Activated gamma-delta T cell treated with Interleukin-2 at 50 U/mL for 16 hours (primary cell): ENCODE measurements around the gene DAZAP1.
A peak's percentile ranks its signal among the peaks of the same experiment; 100 is the strongest.

ENCODE experiments used
- DNase-seq: peaks from one replicate; pipeline ENCODE4 v3.0.0-alpha.2; 2020

Gene DAZAP1

DNA sequence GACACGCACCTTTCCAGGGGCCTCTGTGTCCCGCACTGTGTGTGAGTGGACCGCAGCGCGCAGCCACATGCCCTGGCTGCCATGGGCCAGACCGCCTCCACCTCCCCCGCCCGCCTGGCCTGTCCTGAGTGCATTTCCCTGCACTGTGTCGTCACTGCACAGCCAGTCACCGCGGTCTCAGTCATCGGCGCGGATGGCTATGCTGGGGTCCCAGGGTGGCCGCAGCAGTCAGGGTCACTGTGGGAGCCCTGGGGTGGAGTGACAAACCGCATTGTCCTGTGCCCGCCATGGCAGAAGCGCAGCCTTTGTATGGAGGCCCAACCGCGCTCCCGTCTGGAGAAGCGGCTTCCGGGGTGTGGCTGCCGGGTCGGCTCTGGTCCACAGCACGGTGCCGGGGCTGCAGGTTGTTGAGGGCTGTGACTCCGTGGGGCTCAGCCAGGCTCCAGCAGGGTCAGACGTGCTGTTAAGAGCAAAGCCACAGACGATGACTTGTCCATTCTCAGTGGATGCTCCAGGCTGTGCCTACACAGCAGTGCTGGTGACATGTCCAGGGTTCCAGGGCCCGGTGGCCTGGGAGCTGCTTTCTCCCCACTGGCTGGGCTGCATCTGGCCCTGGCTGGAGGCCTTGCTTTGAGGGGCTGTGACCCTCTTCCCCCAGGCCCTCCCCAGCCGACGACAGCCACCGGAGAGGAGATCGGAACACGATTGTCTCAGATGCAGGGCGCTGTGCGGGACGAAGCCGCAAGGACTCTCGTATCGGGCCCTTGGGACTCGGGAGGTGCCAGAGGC is 30.0 kb upstream of the DAZAP1 start:
- no peak for DNase-seq

DNA sequence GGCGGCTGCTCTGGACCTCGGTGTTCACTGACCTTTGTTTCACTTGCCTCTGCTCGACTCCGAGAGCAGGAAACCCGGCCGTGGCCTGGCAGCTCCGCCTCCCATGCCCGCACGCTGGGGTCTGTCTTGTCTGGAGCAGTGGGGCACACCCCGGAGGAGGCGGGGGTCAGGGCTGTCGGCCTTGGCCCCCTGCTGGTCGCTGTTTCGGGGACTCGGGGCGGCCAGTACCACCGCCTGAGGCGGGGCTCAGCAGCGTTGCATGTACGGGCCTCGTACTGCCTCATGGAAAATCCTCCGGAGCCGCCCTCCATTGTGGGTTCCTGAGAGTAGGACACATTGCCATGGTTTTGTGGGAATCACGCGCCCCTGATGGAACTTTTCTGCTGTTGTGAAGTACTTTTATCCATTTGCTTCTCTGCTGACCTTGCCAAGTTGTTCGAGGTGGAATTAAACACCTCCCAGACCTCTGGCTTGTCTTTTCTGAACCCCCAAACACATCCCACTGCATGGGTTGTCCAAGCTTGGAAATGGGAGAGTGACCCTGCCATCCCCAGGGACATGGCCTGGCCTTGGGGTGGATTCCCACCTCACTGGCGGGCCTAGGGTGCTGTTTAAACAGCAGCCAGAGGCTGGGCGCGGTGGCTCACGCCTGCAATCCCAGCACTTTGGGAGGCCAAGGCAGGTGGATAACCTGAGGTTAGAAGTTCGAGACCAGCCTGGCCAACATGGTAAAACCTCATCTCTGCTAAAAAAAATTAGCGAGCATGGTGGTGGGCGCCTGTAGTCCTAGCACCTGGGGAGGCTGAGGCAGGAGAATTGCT is 29.2 kb upstream of the DAZAP1 start:
- DNase-seq, result no peak

DNA sequence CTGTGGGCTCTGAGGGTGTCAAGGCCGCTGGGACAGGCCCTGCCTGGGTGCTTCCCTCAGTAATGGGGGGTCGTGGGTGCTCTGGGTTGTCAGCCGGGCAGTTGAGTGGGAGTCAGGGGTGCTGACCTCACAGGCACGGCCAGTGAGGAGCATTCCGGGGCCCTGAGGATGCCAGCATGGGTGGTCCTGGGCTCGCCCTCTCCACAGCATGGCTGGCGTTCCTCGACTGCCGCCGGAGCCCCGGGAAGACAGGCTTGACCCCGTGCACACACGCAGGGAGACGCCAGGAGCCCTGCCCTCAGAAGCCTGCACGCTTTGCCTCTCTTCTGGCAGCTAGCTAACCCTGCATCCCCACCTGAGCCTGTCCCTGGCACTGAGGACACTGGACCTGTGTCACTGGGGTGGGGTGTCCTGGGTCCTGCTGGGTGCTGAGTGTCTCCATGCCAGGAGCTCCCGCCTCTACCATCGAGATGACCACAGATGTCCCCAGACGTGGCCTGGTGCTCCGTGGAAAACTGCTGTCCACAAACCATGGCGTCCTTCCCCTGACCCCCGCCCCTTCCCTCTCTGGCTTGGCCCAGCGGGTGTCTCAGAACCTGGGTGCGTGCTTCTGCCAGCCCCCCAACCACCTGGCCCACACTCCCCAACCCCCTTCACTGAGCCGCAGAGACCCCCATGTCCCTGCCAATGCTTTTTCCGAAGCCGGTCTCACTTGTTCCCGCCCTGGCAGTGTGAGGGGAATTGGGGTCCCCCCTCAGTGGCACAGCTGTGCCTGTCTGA is 28.1 kb upstream of the DAZAP1 start:
- no peak for DNase-seq

DNA sequence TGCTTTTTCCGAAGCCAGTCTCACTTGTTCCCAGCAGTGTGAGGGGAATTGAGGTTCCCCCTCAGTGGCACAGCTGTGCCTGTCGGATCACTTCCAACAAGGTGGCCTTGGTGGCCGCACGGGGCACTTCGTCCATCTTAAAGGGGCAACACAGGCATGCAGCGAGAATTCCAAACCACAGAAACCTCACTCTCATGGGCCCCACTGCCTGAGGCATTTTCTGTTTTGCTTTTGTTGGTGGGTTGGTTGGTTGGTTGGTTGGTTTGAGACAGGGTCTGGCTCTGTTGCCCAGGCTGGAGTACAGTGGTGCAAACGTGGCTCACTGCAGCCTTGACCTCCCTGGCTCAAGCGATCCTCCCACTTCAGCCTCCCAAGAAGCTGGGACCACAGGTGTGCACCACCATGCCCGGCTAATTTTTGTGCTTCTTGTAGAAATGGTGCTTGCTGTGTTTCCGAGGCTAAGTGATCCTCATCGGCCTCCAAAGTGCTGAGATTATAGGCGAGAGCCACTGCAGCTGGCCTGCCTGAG is 27.4 kb upstream of the DAZAP1 start:
- DNase-seq, result no peak

DNA sequence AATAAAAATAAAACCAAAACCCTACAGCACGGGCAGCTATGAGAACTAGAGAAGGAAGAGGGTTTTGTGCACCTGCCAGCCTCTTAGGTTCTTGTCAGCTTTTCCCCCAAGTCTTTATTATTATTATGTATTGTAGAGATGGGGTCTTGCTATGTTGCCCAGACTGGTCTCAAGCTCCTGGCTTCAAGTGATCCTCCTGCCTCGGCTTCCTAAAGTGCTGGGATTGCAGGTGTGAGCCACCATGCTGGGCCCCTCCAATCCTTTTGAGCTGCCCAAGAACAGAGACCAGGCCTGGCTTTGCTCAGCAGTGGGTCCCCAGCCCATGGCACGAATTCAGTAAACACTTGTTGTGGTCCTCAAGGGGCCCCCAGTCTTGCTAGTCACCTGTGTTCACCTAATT is 25.1 kb upstream of the DAZAP1 start:
- DNase-seq, result no peak

DNA sequence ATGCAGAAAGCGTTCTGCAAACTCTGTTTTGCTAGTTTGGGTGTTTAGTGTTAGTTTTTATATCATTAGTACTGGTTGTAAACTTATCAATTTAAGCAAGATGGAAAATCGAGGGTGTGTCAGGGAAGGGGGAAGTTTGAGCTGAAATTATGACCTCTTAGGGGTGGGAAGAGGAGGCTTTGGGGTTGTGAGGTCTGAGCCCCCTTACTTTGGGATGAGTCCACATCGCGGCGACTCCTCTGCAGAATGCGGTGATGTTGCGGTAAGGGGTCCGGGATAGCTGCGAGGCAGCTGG is 24.4 kb upstream of the DAZAP1 start:
- no peak for DNase-seq

DNA sequence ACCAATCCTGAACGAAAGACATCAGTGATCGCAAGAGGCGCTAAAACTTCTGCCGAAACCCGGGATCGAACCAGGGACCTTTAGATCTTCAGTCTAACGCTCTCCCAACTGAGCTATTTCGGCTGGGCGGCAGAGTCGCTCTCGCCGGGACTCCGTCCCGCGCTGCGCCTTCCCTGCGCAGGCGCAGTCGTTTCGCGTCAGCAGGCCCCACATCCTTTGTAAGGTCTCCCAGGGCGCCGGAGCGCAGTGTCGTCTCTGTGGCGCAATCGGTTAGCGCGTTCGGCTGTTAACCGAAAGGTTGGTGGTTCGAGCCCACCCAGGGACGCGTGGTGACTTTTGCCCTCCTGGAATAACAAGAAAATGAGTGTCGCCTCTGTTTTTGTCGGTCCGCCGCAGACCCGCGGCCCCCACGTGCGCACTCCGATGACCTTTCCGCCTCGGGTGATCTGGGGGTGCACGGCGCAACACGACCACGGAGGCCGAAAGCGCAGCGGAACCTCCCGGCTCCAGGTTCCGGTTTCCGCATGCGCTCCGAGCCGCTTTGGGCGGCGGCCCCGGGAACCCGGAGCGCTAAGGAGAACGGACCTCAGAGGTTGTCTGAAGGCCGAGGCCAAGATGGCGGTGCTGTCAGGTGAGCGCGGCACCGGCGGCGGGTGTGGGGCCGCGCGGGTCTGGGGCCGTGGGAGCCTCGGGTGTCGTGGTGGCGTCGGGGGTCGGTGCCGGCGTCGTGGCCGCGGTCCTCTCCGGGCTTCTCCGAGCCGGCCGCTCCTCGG is 23.9 kb upstream of the DAZAP1 start, which contains the start of gene NDUFS7:
TSS of gene NDUFS7 (plus strand) at position 596 of the 773 bp plus-strand sequence. CDS start at position 616, 20 bp downstream.
- peak; percentile 92 for DNase-seq

DNA sequence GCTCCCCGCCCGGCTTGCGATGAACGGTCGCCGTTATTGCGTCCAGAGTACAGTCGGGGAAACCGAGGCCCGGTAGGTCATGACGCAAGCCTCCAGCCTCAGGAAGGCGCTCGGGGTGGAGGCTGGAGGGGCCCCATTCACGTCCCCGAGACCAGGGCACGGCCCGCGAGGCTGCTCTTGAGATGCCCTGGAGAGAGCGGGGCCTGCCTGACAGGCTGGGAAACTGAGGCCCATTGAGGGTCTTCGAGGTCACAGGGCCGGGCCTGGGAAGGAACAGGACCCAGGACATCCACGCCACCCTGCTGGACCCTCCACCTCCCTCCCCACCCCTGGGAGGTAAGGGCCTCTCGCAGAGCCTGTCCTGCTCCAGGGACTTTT is 23.3 kb upstream of the DAZAP1 start:
- no peak for DNase-seq

DNA sequence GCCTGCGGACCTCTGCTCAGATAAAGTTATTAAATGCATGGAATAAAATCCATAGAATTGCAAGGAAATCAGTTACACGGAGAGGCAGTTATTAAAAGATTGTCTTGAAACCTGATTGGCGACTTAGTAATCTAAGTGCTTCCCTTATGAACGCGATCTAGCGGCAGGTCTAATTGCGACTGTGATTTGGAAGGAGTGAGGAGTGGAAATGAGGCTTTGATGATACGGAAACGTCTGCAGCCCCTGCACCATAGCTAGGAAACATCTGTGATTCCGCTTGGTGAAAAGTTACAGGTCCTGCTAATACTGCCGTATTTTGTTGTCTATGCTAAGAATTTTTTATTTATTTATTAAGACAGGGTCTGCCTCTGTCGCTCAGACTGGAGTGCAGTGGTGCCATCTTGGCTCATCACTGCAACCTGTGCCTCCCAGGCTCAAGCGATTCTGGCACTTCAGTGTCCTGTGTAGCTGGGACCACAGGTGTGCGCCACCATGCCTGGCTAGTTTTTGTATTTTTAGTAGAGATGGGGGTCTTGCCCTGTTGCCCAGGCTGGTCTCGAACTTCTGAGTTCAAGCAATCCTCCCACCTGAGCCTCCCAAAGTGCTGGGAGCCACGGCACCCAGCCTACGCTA is 22.8 kb upstream of the DAZAP1 start:
- no peak for DNase-seq

DNA sequence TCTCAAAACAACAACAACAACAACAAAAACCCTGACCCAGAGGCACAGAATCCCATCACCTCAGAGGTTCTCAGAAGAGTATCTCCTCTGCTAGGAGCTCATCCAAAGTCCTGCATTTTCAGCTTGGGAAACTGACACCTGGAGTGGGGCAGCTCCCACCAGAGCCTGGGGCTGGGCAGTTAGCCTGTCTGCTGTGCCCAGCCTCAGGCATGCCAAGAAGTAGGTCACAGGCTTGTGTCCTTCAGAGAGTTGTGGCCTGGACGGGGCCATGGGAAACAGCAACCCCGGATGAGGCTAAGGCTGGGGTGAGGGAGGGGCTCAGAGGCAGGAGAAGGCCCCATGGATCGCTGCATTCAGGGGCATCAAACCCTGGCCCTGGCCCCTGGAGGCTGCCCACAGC is 21.6 kb upstream of the DAZAP1 start:
- DNase-seq, result no peak

DNA sequence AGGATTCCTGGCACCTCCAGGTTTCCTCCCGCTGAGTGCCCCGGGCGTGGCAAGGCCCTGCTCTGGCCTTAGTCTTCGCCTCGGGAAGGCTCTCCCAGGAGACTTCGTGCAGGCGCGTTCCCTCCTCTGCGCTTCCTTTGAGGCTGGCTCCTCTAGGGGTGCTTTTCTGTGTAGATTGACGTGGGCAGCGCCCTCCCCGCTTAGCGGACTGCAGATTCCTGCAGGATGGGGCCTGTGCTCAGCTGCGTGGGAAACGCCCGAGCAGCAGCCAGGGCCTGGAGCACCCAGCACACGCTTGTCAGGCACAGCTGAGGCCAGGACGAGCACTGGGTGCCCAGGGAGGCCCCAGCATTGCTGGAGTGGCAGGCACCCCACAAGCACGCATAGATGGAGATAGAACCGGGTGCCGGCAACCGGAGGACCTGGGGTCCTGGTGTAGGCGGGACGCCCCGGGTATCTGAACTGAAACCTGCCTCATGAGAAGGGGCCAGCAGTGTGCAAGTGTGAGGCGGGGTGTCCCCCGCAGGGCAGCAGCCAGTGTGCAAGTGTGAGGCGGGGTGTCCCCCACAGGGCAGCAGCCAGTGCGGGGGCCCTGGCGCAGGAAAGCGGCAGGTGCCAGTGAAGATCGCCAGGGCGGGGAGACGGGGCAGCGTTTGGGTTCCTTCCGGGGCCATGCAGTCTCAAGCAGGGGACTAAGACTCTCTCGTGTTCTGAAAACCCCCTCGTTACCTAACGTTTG is 20.3 kb upstream of the DAZAP1 start:
- DNase-seq, result no peak

DNA sequence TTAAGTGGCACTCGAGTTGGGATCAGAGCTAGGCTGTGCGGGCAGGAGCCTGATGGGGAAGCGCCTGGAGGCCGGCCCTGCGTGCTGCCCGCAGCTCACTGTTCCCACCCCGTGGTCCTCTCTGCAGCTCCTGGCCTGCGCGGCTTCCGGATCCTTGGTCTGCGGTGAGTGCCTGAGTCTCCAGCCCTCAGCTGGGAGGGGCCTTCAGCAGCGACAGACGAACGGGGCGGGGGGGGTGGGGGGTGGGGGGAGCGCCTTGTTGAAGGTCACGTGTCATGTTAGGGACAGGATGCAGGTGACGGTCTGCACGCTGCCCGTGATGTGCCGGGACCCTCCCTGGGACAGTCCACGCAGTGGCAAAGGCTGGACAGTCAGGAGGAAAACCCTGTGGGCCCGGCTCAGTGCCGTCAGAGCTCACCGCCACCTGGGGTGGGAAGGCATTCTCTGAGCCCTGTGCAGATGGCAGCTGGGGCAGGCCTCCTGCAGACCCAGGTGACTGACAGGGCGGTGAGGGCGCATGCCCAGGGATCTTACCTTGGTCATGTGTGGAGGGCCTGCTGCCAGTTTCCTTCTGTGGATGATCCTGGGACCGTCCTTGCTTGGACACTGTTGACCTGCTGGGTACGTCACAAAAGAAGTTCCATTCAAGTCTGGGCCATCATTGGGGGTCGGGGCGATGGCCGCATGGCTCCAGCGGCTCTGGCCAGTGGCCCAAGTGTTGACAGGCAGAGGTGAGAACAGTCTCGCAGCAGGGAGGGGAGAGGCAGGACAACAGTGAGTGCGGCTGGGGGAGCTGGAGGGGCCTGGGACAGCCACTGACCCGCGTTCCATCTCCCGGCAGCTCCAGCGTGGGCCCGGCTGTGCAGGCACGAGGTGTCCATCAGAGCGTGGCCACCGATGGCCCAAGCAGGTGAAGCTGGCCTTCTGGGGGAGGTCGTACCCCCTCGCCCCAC is 19.4 kb upstream of the DAZAP1 start:
- no peak for DNase-seq

DNA sequence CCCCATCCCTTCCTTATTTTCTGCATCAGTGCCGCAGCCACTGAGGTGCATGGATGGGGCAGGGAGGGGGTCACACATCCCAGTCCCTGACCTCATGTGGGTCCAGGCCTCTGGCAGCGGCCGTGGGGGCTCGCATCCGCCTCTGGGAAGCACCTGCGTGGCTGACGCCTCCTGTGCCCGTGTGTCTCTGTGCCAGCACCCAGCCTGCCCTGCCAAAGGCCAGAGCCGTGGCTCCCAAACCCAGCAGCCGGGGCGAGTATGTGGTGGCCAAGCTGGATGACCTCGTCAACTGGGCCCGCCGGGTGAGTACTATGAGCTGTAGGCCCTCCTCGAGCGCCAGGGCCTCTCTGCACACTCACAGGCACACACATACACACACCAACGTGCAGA is 18.8 kb upstream of the DAZAP1 start:
- no peak for DNase-seq

DNA sequence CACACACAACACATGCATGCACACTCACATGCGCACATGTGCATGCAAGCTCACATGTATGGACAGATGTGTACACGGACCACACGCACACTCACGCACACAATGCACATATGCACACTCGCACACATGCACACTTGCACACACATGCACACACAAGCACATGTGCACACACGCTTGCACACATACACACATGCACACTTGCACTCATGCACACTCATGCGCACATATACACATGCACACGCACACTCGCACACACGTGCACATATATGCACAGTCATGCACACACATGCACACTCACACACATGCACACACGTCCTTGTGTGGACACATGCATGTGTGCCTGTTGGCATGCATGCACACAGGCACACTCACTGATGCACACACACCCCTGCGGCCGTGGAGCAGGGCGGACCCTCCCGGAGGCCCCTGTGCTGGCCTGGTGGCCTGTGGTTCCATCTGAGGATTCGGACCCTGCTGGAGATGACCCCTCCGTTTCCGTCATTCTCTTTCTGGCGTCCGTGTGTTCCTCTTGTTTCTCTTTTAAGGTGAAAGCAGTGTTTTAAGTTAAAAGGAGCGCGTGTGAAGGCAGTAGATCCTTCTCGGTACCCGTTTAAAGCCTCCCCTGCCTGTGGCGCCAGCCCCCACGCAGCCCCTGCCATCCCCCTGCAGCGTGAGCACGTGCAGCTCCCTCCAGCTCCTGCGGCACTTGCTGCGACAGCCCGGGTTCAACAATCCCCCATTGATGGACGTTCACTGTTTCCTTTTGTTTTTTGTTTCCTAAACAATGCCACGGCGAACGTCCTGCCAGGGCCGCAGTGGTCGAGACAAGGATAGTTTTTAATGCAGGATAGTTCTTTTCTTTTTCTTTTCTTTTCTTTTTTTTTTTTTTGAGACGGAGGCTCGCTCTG is 18.1 kb upstream of the DAZAP1 start:
- no peak for DNase-seq

DNA sequence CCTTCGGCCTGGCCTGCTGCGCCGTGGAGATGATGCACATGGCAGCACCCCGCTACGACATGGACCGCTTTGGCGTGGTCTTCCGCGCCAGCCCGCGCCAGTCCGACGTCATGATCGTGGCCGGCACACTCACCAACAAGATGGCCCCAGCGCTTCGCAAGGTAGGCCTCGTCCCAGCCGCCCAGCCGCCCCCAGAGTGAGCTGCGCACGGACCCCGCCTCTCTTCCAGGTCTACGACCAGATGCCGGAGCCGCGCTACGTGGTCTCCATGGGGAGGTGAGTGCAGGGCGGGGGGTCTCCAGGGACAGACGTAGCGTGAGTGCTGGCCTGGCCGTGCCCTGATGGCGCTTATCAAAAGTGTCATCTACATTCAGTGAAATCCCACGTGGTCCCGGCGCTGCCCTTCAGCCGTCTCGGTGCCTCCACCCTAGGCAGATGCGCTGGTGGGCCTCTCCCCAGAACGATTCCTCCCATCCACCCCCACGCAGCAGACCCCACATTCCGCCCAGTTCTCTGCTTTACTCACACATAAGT is 16.4 kb upstream of the DAZAP1 start:
- no peak for DNase-seq

DNA sequence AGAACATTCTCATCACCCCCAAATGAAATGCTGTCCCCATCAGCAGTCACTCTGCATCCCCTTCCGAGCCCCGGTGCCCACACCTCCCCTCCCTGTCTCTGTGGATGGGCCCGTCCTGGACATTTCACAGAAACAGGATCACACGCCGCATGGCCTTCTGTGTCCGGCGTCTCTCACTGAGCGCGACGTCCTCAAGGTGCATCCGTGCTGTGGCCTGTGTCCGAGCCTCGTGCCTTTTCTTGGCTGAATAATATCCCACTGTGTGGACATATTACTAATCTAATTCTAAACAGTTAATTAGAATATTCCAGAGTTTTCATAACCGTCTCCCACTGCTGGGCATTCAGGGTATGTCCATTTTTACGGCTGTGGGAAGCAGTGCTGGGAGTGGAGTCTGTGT is 15.0 kb upstream of the DAZAP1 start:
- no peak for DNase-seq

DNA sequence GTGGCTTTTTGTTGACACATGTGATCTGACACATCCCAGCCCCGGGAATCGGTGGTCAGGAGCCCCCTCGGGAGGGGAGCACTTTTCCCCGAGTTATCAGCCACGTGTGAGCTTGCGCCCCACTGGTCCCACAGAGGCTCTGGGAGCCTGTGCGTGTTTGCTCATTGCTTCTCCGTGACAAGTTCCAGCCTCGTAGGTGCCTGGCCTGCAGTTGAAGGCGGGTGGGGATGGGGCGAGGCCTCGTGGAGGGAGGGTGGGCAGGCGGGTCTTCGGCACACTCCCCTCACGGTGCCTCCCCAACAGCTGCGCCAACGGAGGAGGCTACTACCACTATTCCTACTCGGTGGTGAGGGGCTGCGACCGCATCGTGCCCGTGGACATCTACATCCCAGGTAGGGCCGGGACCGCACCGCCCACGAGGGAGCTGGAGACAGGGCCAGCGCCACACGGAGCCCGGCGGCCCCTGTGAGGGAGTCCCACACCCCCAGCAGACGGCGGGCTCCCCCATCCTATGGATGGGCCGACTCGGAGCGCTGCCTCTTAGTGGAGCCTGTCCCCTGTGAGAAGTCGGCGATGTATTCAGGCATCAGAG is 14.4 kb upstream of the DAZAP1 start:
- DNase-seq, result no peak

DNA sequence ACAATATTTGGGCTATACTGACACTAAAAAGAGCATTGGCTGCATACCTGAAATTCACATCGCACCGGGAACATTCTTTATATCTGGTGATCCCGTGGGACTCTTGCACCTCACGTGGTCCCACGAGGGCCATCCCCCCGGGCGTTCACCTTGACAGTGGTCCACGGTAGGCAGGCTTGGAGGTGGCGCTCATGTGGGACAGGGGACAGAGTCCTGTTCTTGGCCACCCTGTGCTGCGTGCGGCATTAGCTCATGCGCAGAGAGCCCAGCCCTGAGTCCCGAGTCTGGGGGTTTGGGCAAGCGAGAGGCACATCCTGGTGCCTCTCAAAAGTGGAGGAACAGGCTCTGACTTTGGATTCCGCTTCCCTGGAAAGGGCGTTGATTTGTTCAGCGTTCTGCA is 13.5 kb upstream of the DAZAP1 start:
- no peak for DNase-seq
